ENCODE measurements around the gene PNMA8A. TPM values are rescaled to one million over a fixed set of nuclear protein-coding genes. Genes with fewer than 3 reads are reported as not detected.

PNMA8A gene
- total RNA-seq, 1 experiment from 2014 or later: not detected

DNA sequence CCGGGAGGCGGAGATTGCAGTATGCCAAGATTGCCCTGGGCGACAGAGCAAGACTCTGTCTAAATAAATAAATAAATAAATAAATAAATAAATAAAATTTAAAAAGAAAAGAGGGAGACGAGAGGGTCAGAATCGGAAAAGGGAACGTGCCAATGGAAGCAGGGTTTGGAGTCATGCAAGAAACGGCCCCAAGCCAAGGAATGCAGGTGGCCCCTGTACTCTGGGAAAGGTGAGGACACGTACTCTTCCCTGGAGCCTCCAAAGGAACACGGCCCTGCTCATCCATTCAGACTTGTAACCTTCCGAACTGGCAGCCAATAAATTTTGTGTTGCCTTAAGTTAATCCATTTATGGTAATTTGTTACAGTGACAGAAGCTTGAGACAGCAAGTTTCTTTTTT is 22.8 kb downstream of the PNMA8A start:
- Histone ChIP-seq H3K27me3 (ENCODE audit: insufficient read depth, low read length) (no peaks in the 10 kb centered on the region), H2AFZ (ENCODE audit: low read depth, low read length, poor library complexity, severe bottlenecking) (no peak overlapping the region), H3K79me2 (ENCODE audit: insufficient read depth, low read length) (no peaks in the 10 kb centered on the region), H3K4me3 (replicated peaks in 1 of 2; ENCODE audit: low read depth in 1 of 2, low read length in 2 of 2) (no peak overlapping the region), H3K4me1 (ENCODE audit: control insufficient read depth in 1 of 2, insufficient read depth in 2 of 2, low read length in 2 of 2) (no peaks in the 10 kb centered on the region), H3K27ac (ENCODE audit: low read depth, low read length) (no peak overlapping the region), H3K9me3 (ENCODE audit: control insufficient read depth in 1 of 2, insufficient read depth in 1 of 2, low read depth in 1 of 2, low read length in 2 of 2) (no peaks in the 10 kb centered on the region), H3K9me2 (ENCODE audit: insufficient read depth) (no peaks in the 10 kb centered on the region), H4K20me1 (ENCODE audit: insufficient read depth) (no peaks in the 10 kb centered on the region), H3K9ac (ENCODE audit: low read length) (no peak overlapping the region), H3K4me2 (ENCODE audit: low read length) (no peak overlapping the region), H3K36me3 (ENCODE audit: control insufficient read depth in 1 of 2, insufficient read depth in 2 of 2, low read length in 2 of 2) (no peaks in the 10 kb centered on the region)
- no TSS peak for BruUV-seq (replicated peaks)
- POLR2A ChIA-PET: no interaction called here
- RAD21 ChIA-PET (ENCODE audit: low non-redundant PET in 1 of 2, low total read pairs in 2 of 2, uncharacterized antibody in 2 of 2, unreplicated experiment in 2 of 2): no interaction called here
- CTCF ChIA-PET: no interaction called here
- DNase-seq (ENCODE audit: low read depth, low spot score) (no peak), ATAC-seq (no peak)
- intact Hi-C loops (cut with micrococcal nuclease): no loop called here
- TF ChIP-seq YY1 (IDR thresholded peaks at IDR 0.05; ENCODE audit: extremely low read depth, insufficient replicate concordance, low read depth, low read length) (no peak), CEBPB (IDR thresholded peaks at IDR 0.05; ENCODE audit: low read depth) (no peak), EZH2 (IDR thresholded peaks at IDR 0.05) (no peak), ELF1 (IDR thresholded peaks at IDR 0.05; ENCODE audit: borderline replicate concordance, low read depth) (no peak), EZH2phosphoT487 (IDR thresholded peaks at IDR 0.05; ENCODE audit: borderline replicate concordance) (no peak), SP1 (IDR thresholded peaks at IDR 0.05; ENCODE audit: low read depth) (no peak), POLR2AphosphoS5 (IDR thresholded peaks at IDR 0.05; ENCODE audit: low read depth, low read length) (no peak), SRF (IDR thresholded peaks at IDR 0.05; ENCODE audit: low read depth) (no peak), ZFX (IDR thresholded peaks at IDR 0.05) (no peak), SIN3A (IDR thresholded peaks at IDR 0.05; ENCODE audit: low read depth) (no peak), FOSL1 (IDR thresholded peaks at IDR 0.05; ENCODE audit: low read depth) (no peak), RAD21 (IDR thresholded peaks at IDR 0.05; ENCODE audit: low read depth) (no peak), ZNF274 (IDR thresholded peaks at IDR 0.05; ENCODE audit: low read depth, low read length) (no peak), TCF7L2 (IDR thresholded peaks at IDR 0.05; ENCODE audit: borderline replicate concordance, extremely low read depth, insufficient read depth, insufficient read length) (no peak)
- TF ChIP-seq, protein P1, sequence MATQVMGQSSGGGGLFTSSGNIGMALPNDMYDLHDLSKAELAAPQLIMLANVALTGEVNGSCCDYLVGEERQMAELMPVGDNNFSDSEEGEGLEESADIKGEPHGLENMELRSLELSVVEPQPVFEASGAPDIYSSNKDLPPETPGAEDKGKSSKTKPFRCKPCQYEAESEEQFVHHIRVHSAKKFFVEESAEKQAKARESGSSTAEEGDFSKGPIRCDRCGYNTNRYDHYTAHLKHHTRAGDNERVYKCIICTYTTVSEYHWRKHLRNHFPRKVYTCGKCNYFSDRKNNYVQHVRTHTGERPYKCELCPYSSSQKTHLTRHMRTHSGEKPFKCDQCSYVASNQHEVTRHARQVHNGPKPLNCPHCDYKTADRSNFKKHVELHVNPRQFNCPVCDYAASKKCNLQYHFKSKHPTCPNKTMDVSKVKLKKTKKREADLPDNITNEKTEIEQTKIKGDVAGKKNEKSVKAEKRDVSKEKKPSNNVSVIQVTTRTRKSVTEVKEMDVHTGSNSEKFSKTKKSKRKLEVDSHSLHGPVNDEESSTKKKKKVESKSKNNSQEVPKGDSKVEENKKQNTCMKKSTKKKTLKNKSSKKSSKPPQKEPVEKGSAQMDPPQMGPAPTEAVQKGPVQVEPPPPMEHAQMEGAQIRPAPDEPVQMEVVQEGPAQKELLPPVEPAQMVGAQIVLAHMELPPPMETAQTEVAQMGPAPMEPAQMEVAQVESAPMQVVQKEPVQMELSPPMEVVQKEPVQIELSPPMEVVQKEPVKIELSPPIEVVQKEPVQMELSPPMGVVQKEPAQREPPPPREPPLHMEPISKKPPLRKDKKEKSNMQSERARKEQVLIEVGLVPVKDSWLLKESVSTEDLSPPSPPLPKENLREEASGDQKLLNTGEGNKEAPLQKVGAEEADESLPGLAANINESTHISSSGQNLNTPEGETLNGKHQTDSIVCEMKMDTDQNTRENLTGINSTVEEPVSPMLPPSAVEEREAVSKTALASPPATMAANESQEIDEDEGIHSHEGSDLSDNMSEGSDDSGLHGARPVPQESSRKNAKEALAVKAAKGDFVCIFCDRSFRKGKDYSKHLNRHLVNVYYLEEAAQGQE (IDR thresholded peaks at IDR 0.05; ENCODE audit: low read depth): no peak
- TF ChIP-seq, protein P2, sequence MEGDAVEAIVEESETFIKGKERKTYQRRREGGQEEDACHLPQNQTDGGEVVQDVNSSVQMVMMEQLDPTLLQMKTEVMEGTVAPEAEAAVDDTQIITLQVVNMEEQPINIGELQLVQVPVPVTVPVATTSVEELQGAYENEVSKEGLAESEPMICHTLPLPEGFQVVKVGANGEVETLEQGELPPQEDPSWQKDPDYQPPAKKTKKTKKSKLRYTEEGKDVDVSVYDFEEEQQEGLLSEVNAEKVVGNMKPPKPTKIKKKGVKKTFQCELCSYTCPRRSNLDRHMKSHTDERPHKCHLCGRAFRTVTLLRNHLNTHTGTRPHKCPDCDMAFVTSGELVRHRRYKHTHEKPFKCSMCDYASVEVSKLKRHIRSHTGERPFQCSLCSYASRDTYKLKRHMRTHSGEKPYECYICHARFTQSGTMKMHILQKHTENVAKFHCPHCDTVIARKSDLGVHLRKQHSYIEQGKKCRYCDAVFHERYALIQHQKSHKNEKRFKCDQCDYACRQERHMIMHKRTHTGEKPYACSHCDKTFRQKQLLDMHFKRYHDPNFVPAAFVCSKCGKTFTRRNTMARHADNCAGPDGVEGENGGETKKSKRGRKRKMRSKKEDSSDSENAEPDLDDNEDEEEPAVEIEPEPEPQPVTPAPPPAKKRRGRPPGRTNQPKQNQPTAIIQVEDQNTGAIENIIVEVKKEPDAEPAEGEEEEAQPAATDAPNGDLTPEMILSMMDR (IDR thresholded peaks at IDR 0.05 in 2 of 3, conservative IDR thresholded peaks at IDR 0.05 in 1 of 3; ENCODE audit: borderline replicate concordance in 1 of 3, insufficient read depth in 1 of 3, low read depth in 2 of 3, low read length in 2 of 3): no peak
- TF ChIP-seq, protein P3, sequence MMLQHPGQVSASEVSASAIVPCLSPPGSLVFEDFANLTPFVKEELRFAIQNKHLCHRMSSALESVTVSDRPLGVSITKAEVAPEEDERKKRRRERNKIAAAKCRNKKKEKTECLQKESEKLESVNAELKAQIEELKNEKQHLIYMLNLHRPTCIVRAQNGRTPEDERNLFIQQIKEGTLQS (IDR thresholded peaks at IDR 0.05): no peak
